IMR-90 (cell line): ENCODE measurements around the gene SYPL1.

ENCODE experiments used
- CEBPB ChIP-seq: IDR thresholded peaks from 2 replicates; pipeline ENCODE4 v1.6.1; 2012; ENCODE audit warnings: low read depth, low read length, improper control_type of control experiment
- FOS ChIP-seq: fragments of 150-350 bp; IDR thresholded peaks from 2 replicates; pipeline ENCODE4 v1.6.1; 2016; ENCODE audit warnings: low read depth, low read length
- NFE2L2 ChIP-seq: fragments of 150-350 bp; IDR thresholded peaks from 2 replicates; pipeline ENCODE4 v1.6.1; 2016; ENCODE audit warnings: low read depth, mild to moderate bottlenecking, low read length
- POLR2A ChIP-seq: IDR thresholded peaks from 2 replicates; pipeline ENCODE4 v1.6.1; 2012; ENCODE audit warnings: mild to moderate bottlenecking, low read depth, low read length
- RAD21 ChIP-seq: IDR thresholded peaks from 2 replicates; pipeline ENCODE4 v1.6.1; 2012; ENCODE audit warnings: low read length, improper control_type of control experiment
- RCOR1 ChIP-seq: IDR thresholded peaks from 2 replicates; pipeline ENCODE4 v1.6.1; 2012; ENCODE audit warnings: mild to moderate bottlenecking, low read length, improper control_type of control experiment; ENCODE audit not compliant: insufficient replicate concordance
- SMC3 ChIP-seq: fragments of 150-350 bp; IDR thresholded peaks from 2 replicates; pipeline ENCODE4 v1.6.1; 2016; ENCODE audit warnings: low read depth, mild to moderate bottlenecking, antibody characterized with exemption, low read length, moderate library complexity
- TF ChIP-seq, protein P1 (sequence below): conservative IDR thresholded peaks from 2 replicates; pipeline ENCODE4 v1.5.1; 2012; ENCODE audit warnings: mild to moderate bottlenecking, low read depth, low read length, improper control_type of control experiment

DNA sequence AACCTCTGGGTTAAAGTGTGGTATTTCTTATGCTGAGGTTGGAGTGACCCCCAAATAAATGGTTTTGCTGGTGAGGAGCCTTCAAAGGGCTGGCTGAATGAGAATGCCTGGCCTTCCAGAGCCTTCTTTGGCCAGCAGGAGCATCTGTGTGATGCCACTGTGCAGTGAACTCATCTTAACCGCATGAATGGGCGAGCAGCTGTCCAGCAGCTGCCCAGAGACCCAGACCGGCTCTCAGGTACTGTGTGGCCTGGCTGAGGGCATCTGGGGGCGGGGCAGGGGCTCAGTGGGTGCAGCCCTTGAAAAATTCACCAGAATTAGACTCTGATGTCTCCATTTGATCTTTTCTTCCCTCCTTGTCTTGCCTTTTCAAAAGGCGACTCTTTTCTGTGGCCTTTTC is 59.0 kb downstream of the SYPL1 start:
- TF ChIP-seq, protein P1, sequence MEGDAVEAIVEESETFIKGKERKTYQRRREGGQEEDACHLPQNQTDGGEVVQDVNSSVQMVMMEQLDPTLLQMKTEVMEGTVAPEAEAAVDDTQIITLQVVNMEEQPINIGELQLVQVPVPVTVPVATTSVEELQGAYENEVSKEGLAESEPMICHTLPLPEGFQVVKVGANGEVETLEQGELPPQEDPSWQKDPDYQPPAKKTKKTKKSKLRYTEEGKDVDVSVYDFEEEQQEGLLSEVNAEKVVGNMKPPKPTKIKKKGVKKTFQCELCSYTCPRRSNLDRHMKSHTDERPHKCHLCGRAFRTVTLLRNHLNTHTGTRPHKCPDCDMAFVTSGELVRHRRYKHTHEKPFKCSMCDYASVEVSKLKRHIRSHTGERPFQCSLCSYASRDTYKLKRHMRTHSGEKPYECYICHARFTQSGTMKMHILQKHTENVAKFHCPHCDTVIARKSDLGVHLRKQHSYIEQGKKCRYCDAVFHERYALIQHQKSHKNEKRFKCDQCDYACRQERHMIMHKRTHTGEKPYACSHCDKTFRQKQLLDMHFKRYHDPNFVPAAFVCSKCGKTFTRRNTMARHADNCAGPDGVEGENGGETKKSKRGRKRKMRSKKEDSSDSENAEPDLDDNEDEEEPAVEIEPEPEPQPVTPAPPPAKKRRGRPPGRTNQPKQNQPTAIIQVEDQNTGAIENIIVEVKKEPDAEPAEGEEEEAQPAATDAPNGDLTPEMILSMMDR: no peak
- no peak for TF ChIP-seq POLR2A
- TF ChIP-seq RCOR1: no peak
- TF ChIP-seq CEBPB: no peak
- TF ChIP-seq RAD21: no peak
- no peak for TF ChIP-seq SMC3
- TF ChIP-seq FOS: no peak
- no peak for TF ChIP-seq NFE2L2
